Gastrocnemius medialis (tissue), 4 donors: ENCODE measurements around the gene EFHD2. TPM values are rescaled to one million over a fixed set of nuclear protein-coding genes. Genes with fewer than 3 reads are reported as not detected.

Experiments
- ATAC-seq, 2 donors: fragments of 150-250 bp; one replicate each; pipeline ENCODE4 v1.9.1; 2016
- DNase-seq, 2 donors: peaks; one replicate each; pipeline ENCODE4 v3.0.0-alpha.2; 2019
- H3K27ac ChIP-seq, 4 donors: fragments of 200-600 bp; sonication (generic); 1 replicate in 1 of 4; 2 replicates in 3 of 4; pipeline ENCODE4 v1.5.1; 2016 to 2018; ENCODE audit warnings: mild to moderate bottlenecking in 2 of 4, moderate library complexity in 1 of 4
- H3K27me3 ChIP-seq, 3 donors: fragments of 200-600 bp; sonication (generic) in 2 of 3; 1 replicate in 1 of 3; 2 replicates in 2 of 3; pipeline versions ENCODE4 v1.5.1 to v1.6.0; 2016 to 2019; ENCODE audit warnings: mild to moderate bottlenecking in 1 of 3, moderate library complexity in 1 of 3
- H3K36me3 ChIP-seq, 2 donors: fragments of 200-600 bp; sonication (generic) in 1 of 2; one replicate each; pipeline ENCODE4 v1.5.1; 2017 to 2018
- H3K4me1 ChIP-seq, 2 donors: fragments of 200-600 bp; sonication (generic) in 1 of 2; one replicate each; pipeline ENCODE4 v1.5.1; 2016 to 2017; ENCODE audit warnings: mild to moderate bottlenecking in 2 of 2
- H3K4me3 ChIP-seq, 4 donors: fragments of 200-600 bp; sonication (generic) in 3 of 4; 1 replicate in 1 of 4; 2 replicates in 3 of 4; pipeline ENCODE4 v1.5.1; 2016 to 2019; ENCODE audit warnings: mild to moderate bottlenecking in 2 of 4
- H3K9me3 ChIP-seq, 3 donors: fragments of 200-600 bp; sonication (generic) in 2 of 3; 1 replicate in 1 of 3; 2 replicates in 2 of 3; pipeline ENCODE4 v1.5.1; 2016 to 2019
- CTCF ChIP-seq, 5 experiments: fragments of 450-650 bp in 3 of 5; fragments of 200-600 bp in 2 of 5; sonication (generic) in 2 of 5; IDR thresholded peaks in 4 of 5; conservative IDR thresholded peaks in 1 of 5; 1 replicate in 4 of 5; 2 replicates in 1 of 5; pipeline ENCODE4 v1.5.1; 2016 to 2019; ENCODE audit warnings: antibody characterized with exemption in 5 of 5, mild to moderate bottlenecking in 3 of 5, moderate library complexity in 3 of 5
- POLR2A ChIP-seq, 2 donors: fragments of 450-650 bp; IDR thresholded peaks; one replicate each; pipeline ENCODE4 v1.6.1; 2017; ENCODE audit warnings: antibody characterized with exemption in 2 of 2, mild to moderate bottlenecking in 2 of 2, moderate library complexity in 2 of 2
- in situ Hi-C, 4 donors: fragments of 200-750 bp; cut with MboI; loops; one replicate each; pipeline versions ENCODE4 v1.15.0 to v1.8.0; 2017; ENCODE audit warnings: low sequenced_read_pairs in 4 of 4
- intact Hi-C: fragments of 100-400 bp; cut with DNase I; formaldehyde crosslinking; loops from one replicate; pipeline ENCODE4 v1.15.1; 2023; ENCODE audit warnings: low total_unique reads
- total RNA-seq, 4 donors: library from RNA; depleted of rRNA; stranded (reverse); fragments of >200 nt; gene quantifications; one replicate each; pipeline versions ENCODE4 v1.1.0 to v1.2.3, GENCODE V29; 2016

Gene EFHD2
- total RNA-seq, 4 donors from 2014 or later = 2.9 to 8.1 (median 5.3) TPM

GRCh38 chr1:15444468-15445389 is 35.0 kb downstream of the EFHD2 start:
- ATAC-seq = no peak
- in situ Hi-C loops (loop anchor here in 2 of 4 donors (25.0 kb wide), 2 partner anchors 307 to 332 kb away; no protein-coding TSS in a partner anchor), intact Hi-C loops (no loop called here)
- H3K4me3 ChIP-seq = no peak overlapping the region
- TF ChIP-seq CTCF (IDR thresholded peaks at IDR 0.05 in 4 of 5, conservative IDR thresholded peaks at IDR 0.05 in 1 of 5) (no peak), POLR2A (IDR thresholded peaks at IDR 0.05) (no peak)
- no peaks in the 10 kb centered on the region for H3K4me1 ChIP-seq
- DNase-seq = no peak
- no peaks in the 10 kb centered on the region for H3K27me3 ChIP-seq
- no peaks in the 10 kb centered on the region for H3K36me3 ChIP-seq
- no peaks in the 10 kb centered on the region for H3K9me3 ChIP-seq
- H3K27ac ChIP-seq = no peak overlapping the region

GRCh38 chr1:15445390-15446122 is 35.9 kb downstream of the EFHD2 start:
- in situ Hi-C loops = loop anchor here in 2 of 4 donors (25.0 kb wide), 2 partner anchors 308 to 333 kb away; no protein-coding TSS in a partner anchor
- DNase-seq = no peak

GRCh38 chr1:15446212-15446611 is 36.5 kb downstream of the EFHD2 start:
- no peak for ATAC-seq
- TF ChIP-seq POLR2A (IDR thresholded peaks at IDR 0.05) (no peak), CTCF (IDR thresholded peaks at IDR 0.05 in 4 of 5, conservative IDR thresholded peaks at IDR 0.05 in 1 of 5) (no peak)
- intact Hi-C loops (no loop called here), in situ Hi-C loops (loop anchor here in 2 of 4 donors (25.0 kb wide), 2 partner anchors 309 to 334 kb away; no protein-coding TSS in a partner anchor)
- Histone ChIP-seq H3K4me1 (no peaks in the 10 kb centered on the region), H3K9me3 (no peaks in the 10 kb centered on the region), H3K36me3 (no peaks in the 10 kb centered on the region), H3K27ac (no peak overlapping the region), H3K4me3 (no peak overlapping the region), H3K27me3 (no peaks in the 10 kb centered on the region)
- DNase-seq = no peak

More at GRCh38 chr1:15445390-15446122, 35.9 kb downstream of the EFHD2 start:
- intact Hi-C loops = no loop called here
- H3K36me3 ChIP-seq = no peaks in the 10 kb centered on the region
- no peak overlapping the region for H3K4me3 ChIP-seq
- H3K4me1 ChIP-seq = no peaks in the 10 kb centered on the region
- no peak overlapping the region for H3K27ac ChIP-seq
- no peaks in the 10 kb centered on the region for H3K9me3 ChIP-seq
- TF ChIP-seq POLR2A (IDR thresholded peaks at IDR 0.05) (no peak), CTCF (IDR thresholded peaks at IDR 0.05 in 4 of 5, conservative IDR thresholded peaks at IDR 0.05 in 1 of 5) (no peak)
- no peak for ATAC-seq
- H3K27me3 ChIP-seq = no peaks in the 10 kb centered on the region

- ATAC-seq = no peak
- H3K9me3 ChIP-seq = no peaks in the 10 kb centered on the region
- no peak overlapping the region for H3K27ac ChIP-seq
- no peak for DNase-seq
- no peaks in the 10 kb centered on the region for H3K27me3 ChIP-seq
- no peaks in the 10 kb centered on the region for H3K4me1 ChIP-seq
- intact Hi-C loops (no loop called here), in situ Hi-C loops (loop anchor here in 2 of 4 donors (25.0 kb wide), 2 partner anchors 312 to 337 kb away; no protein-coding TSS in a partner anchor)
- no peak for TF ChIP-seq POLR2A (IDR thresholded peaks at IDR 0.05)
- TF ChIP-seq CTCF (IDR thresholded peaks at IDR 0.05 in 4 of 5, conservative IDR thresholded peaks at IDR 0.05 in 1 of 5) = no peak
- no peak overlapping the region for H3K4me3 ChIP-seq
- no peaks in the 10 kb centered on the region for H3K36me3 ChIP-seq
These were observed 39.3 kb downstream of the EFHD2 start for GRCh38 chr1:15448877-15449462.
